GM18511 (cell line): ENCODE data around the gene LETMD1.
"Not testable (repeated sequence)": the region's sequence is repeated elsewhere in the genome, so short reads cannot be mapped to it uniquely, and the experiment has no call there.

ENCODE experiments used
- ATAC-seq: cut with Tn5 transposase; IDR thresholded peaks from one replicate; pipeline ENCODE4 v1.9.1; 2021; ENCODE audit warnings: mild to moderate bottlenecking, moderate library complexity; ENCODE audit not compliant: unreplicated experiment

The LETMD1 gene, protein sequence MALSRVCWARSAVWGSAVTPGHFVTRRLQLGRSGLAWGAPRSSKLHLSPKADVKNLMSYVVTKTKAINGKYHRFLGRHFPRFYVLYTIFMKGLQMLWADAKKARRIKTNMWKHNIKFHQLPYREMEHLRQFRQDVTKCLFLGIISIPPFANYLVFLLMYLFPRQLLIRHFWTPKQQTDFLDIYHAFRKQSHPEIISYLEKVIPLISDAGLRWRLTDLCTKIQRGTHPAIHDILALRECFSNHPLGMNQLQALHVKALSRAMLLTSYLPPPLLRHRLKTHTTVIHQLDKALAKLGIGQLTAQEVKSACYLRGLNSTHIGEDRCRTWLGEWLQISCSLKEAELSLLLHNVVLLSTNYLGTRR

DNA sequence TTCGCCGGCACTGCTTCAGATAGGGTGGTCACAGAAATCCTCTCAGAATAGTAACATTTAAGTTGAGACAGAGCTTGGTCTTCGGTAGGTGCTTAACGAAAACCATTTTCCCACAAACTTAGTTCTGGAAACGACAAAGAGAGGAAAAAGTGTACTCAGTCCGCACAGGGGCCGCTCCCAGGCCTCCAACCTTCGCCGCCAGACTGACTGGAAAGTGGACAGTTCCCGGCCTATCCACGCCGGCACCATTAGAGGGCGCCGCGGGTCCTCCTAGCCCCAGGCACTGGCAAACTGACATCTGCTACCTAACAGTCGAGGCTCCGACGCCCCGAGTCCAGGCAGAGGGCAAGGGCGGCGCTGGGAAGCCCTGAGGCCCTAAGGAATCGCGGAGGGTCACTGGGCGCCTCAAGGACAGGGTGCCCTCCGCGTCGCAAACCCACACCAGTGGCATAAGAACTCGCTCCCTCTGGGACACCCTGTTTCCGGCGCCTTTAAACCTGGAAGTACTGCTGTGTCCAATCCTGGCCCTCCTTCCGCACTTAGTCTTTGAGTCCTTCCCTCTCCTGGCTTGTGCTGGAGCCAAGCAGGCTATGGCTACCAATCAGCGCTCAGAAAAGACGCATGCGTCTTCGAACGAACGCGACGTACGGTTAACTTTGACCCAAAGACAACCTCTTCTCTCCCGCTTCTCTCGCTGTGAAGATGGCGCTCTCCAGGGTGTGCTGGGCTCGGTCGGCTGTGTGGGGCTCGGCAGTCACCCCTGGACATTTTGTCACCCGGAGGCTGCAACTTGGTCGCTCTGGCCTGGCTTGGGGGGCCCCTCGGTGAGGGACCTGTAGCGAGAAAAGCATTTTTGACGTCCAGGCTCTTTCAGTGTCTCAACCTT is at the start of gene LETMD1:
Gene LETMD1, plus strand, starts transcription at position 673 of the 886 bp plus-strand sequence. Its CDS starts 30 bp downstream, at position 703.
- ATAC-seq, result peak; percentile 98

DNA sequence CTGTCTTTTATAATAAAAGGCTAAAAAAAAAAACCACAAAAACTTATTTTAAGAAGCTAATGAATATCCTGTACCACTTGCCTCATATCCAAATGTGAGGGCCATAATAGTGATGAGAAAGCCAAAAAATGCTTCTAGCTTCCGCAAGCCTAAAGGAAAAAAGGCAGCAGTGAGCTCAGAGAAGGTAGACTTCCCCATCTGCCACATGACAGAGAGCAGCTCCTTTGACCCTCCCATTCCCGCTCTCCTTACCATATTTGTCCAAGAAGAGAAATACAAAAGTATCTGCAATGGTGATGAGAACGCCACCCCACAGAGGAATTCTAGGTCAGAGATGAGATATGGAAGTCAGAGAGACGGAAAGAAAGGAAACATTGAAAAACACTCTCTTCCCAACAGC is 49.0 kb upstream of the LETMD1 start:
- no peak for ATAC-seq

DNA sequence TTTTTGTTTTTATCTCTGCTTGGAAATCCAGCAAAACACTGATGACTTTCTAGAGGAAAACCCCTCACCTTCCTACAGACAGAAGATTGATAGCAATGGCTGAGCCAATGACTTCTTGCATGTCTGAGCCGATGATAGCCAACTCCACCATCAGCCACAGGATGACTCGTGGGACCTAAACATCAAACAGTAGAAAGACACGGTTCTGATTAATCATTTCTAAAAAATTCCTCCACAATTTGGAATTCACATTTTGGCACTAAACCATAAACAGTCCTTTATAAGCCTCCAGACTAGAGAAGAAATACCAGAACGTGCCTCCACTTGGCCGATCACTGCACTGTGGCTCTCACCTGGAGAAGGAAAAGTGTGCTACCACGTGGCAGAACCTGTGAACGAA is 47.9 kb upstream of the LETMD1 start:
- ATAC-seq, result no peak

DNA sequence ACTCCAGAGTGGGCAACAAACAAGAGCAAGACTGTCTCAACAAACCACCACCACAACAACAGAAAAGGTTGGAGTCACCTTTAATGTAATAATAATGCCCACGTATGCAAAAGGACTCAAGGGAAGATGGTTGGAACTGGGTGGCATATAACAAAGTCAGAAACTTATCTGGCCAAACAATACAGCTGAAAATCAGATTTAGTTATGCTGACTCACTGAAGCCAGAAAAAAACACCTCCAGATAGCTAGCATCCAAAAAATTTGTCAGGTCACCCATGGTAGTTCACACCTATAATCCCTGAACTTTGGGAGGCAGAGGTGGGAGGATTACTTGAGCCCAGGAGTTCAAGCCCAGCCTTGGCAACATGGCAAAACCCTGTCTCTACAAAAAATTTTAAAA is 46.3 kb upstream of the LETMD1 start:
- ATAC-seq, result no peak

DNA sequence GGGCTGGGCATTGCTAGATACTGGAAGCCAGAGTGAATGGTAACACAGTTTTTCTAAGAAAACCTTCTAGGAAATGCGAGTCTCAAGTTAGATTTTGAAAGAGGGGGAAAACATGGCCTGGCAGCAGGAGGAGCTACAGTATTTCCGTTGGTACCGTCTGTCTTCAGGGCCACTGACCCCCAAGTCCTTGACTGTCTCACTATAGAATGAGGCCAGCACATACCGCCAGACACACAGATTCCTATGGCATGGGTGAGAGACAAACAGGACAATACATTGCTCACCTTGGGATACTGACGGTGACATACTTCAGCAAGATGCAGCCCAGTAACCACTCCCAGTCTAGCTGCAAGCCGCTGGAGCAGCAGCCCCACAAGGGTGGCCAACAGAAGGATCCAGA is 43.6 kb upstream of the LETMD1 start:
- no peak for ATAC-seq

DNA sequence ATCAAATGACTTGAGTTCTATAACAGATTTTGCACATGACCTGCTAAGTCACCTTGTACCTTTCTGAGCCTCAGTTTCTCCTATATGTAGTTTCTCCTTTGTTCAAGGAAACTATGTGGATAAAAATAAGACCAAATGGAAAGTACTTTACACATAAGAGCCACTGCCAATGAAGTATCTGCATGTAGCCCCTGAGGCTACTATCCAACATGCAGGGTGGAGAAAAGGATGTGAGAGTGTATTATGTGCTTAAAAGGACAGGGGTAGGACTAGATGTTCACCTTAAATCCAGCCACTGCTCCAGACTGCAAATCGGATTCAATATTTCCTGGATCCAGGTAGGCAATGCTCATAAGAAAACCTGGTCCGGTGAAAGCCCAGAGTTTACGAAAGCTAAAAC is 43.1 kb upstream of the LETMD1 start:
- ATAC-seq, result no peak

DNA sequence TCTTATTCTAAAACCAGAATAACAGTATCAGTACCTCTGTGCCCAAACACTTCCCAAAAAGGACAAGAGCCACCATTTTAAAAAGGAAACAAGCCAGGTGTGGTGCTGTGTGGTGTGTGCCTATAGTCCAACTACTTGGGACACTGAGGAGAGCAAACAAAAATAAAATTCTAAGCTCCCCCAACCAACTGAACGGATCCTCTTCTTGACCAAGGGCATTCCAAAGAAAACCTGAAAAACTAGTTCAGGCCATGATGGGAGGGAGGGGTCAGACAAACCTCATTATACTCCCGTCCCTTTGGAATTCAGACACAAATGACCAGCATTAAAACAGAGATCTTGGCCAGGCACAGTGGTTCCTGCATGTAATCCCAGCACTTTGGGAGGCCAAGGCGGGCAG is 42.5 kb upstream of the LETMD1 start:
- ATAC-seq, result no peak

DNA sequence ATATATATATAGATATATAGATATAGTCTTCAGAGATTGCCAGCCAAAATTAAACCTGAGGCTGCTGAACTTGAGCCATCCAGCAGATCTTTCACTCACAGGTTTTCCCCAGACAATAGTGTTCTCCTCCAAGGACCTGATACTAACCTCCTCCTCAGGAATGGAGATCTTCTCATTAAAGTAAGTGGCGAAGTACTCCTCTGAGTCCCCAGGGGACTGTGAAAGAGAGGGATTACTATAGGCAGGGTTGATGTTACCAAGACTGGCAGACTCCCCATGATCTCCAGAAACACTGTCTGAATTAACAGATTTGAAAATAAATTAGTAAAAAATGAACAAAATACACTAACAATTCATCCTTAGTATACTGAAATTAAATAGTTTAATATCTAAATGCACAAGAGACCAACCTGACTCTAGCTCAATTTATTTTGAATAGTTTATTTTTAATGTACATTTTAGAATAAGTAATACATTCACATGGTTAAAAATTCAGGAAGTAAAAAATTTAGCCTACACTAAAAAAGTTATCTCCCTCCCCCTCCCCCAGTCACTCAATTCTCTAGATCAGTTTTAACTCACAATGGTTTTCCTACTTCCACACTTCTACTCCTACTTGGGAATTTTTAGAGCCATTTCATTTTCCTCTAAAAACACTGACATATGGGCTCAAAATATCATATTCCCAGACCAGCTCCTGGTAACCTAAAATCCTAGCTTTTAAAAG is 39.6 kb upstream of the LETMD1 start:
- no peak for ATAC-seq

DNA sequence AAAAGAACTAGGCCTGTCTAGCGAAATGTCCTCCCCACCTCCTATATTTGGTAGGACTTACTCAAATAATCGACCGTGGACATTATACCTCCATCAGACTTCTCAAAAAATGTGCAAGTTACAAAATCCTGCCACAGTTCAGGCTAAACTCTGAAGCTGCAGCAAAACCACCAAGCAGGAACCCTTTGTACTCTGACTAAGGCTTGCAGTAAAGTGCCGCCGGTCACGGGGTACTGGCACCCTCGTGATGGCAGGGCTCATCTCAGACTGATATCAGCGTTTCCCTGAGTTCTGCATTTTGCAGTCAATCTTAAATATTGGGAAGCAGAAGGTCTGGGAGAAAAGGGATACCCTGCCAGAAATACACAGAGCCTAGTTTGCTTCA is 39.1 kb upstream of the LETMD1 start:
- ATAC-seq, result no peak

DNA sequence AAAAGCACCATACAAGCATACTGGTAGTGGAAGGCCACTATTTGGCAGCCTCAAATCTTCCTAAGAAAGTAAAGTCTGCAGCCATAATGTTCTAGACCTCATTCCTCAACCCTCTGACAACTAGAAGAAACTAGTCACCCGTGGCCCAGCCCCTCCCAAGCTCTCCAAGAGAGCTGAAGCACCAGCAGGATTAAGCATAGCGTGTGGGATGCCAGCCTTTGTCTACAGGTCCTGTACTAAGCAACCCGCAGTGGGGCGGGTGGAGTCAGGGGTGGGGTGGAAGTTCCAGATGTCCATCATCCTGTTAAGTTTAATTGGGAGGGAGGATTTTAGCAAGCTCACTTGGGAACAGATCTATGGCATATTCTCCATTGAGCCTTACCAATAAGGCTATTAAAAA is 36.2 kb upstream of the LETMD1 start:
- no peak for ATAC-seq

DNA sequence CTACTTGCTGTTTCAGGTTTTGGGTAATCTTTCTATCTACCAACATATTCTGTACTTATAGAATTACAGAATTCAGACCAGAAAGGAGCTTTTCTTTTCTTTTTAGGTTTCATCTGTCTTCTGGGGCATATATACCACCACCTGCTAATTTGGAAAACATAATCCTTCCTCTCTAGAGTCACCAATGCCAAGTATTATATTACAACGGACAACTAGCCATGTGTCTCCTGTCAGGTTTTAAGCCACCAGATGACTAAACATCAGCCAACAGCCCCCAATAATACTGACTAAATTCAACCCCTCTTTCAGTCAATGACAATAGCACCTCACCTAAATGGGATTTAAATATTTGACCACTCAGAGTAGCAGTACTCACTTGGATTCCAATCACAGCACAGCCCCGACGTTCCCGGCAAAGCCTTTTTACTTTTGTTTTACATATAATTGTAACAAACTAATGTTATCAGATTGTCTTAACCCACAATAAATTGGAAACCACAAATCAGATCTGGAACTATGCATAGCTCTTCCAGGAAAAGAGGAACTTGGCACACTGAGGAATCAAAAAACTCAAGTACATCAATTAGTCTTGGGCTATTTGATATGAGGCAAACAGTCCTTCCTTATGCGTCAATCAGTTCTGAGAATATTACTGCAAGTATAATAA is 35.4 kb upstream of the LETMD1 start:
- ATAC-seq, result no peak

DNA sequence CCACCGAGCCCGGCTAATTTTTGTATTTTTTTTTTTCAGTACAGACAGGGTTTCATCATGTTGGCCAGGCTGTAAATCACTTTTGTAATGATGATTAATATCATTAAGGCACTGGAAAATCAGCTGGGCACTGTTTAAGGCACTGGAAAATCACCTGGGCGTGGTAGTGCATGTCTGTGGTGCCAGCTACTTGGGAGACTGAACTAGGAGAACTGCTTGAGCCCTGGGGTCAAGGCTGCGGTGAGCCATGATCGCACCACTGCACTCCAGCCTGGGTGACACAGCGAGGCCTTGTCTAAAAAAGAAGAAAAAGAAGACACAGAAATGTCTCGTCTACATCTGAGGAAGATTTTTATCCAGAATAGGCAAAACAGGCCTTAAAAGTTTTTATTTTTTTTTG is 34.7 kb upstream of the LETMD1 start:
- no peak for ATAC-seq

DNA sequence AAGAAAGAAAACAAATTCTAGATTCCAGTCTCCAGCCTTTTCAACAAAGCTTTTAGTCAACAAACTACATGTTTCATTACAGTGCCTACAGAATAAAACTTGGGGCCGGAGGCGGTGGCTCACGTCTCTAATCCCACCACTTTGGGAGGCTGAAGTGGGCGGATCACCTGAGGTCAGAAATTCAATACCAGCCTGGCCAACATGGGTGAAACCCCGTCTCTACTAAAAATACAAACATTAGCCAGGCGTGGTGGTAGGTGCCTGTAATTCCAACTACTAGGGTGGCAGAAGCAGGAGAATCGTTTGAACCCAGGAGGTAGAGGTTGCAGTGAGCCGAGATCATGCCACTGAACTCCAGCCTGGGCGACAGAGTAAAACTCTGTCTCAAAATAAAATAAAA is 33.7 kb upstream of the LETMD1 start:
- not testable (repeated sequence) for ATAC-seq

DNA sequence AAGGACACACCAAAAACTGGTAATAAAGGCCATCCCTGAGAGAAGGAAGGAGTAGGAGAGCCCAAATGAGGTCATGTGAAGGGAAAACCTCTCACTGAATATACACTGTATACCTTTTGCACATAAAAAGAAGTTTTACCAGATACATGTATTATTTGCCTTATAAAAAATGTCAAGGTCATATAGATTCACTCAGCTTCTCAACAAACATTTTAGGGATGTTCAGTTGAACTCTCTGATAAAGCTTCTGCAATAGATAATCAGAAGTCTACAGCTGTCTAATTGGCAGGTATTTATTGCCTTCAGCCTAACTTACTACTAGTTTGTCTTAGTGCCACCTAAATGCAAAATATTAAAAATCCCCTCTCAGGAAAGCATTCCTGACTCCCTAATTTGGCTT is 30.7 kb upstream of the LETMD1 start:
- no peak for ATAC-seq

DNA sequence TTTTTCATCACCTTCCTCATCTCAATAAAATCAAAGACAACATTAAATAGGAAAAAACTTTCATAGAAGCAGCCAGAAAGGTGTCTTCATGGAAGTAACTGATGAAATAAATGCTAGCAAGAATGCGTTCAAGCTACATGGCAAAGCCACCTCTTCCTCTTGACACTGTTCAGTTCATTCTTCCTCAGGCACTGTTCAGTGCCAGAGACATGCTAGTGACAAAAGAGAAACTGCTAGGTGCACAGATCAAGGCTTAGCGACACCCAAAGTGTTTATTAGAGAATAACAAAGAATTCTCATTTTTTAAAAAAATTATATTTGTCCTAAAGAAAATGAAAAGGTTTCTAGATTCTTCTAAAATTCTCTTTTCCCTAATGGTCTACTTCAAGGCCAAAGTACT is 29.2 kb upstream of the LETMD1 start:
- ATAC-seq, result no peak

DNA sequence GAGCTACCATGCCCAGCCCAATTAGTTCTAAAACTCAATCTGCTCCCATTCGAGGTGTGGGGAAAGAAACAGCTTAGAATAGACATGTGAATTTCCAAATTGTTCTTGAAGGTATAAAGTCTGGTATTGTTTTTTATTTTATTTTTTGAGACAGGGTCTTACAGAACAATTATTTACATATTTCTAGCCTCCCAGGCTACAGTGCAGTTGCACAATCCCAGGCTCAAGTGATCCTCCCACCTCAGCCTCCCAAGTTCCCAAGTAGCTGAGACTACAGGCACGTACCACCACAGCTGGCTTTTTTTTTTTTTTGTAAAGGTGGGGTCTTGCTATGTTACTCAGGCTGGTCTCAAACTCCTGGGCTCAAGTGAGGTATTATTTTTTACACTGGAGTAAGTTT is 28.2 kb upstream of the LETMD1 start:
- no peak for ATAC-seq

DNA sequence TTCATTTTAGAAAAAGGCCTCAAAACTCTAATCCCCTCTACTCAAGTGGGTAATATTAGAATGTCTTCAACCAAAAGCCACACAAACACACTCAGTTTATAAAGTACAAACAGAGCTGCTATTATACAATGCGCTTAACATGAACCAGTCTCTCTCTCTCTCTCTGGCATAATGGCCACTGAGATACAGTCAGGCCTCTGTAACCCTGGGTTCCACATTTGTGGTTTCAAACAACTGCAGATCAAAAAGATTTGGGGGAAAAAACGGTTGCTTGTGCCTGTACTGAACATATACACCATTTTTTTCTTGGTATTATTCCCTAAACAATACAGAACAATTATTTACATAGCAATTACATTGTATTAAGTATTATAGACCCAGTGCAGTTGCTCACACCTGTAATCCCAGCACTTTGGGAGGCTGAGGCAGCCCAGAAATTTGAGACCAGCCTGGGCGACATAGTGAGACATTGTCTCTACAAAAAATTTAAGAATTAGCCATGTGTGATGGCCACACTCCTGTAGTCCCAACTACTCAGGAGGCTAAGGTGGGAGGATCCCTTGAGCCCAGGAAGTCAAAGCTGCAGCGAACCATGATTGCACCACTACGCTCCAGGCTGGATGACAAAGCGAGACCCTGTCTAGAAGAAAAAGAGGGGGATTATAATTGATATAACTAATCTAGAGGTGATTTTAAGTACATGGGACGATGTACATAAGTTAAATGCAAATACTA is 27.5 kb upstream of the LETMD1 start:
- no peak for ATAC-seq

DNA sequence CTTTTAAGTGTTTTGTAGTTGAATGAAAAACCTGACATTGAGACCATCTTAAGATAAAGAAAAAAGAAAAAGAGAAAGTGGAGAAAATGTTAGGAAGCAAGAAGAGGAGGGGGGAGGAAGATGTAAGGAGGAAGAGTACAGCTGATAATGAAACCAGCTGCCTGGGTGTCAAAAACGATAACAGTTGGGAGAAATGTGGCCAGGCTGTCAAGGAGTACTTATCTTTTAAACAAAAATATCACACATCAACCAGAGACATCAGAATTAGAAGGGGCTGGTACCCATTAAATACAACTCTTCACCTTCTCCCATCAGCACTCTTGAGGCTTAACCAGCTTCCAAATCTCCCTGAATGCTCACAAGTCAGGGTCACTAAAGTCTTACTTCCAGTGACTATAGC is 26.4 kb upstream of the LETMD1 start:
- no peak for ATAC-seq

DNA sequence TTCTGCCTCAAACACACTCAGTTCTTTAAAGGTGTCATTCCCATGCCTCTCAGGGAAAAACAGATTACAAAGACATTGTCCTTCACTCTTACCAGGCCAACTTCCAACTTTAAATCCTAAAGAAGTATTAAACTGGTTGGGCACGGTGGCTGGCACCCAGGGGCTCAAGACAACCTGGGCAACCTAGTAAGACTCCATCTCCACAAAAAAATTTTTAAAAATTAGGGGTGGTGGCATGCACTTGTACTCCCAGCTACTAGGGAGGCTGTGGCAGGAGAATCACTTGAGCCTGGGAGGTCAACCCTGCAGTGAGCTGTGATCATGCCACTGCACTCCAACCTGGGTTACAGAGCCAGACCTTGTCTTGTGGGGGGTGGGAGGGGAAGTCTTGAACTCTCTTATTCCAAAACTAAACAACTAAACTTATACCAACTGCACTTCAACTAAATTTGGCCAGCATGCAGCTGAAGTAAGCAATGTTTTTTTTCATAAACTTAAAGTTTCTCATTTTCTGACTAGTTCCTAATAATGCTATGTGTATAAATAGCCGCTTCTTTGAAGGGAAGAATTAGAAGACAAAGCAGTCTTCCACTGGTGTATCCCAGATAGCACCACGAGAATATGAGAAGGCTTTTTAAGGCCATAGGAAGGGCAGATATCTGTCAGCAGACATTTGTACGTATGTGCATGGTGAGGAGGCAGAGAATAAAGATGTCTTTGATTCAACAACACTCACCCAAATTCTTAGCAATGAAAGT is 24.3 kb upstream of the LETMD1 start:
- ATAC-seq, result no peak
